Testis (tissue), 2 donors: ENCODE measurements around the gene ERBB4.

Experiments
- CTCF ChIP-seq, 3 experiments: fragments of 450-650 bp in 2 of 3; fragments of 200-600 bp in 1 of 3; sonication (generic) in 1 of 3; IDR thresholded peaks; one replicate each; pipeline ENCODE4 v1.5.1; 2016 to 2019; ENCODE audit warnings: antibody characterized with exemption in 3 of 3, mild to moderate bottlenecking in 2 of 3, moderate library complexity in 1 of 3
- POLR2A ChIP-seq: fragments of 450-650 bp; IDR thresholded peaks from one replicate; pipeline ENCODE4 v1.6.1; 2017; ENCODE audit warnings: antibody characterized with exemption, mild to moderate bottlenecking, moderate library complexity

DNA sequence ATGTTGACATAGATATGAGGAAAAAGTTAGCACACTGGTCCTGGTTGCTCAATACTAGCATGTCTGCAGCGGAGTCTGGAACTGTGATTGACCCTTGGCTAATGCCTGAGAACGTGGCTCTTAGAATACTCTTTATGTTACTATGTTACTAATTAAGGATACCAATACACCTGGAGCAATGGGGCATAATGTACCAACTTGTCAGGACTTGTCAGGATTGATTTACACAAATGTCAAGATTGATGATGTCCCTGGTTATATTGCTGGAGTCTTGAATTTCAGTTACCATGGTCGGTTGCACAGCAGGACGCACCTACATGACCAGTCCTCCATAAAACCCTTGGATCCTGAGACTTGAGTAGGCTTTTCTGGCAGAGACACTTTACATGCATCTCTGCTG is 1171.3 kb downstream of the ERBB4 start:
- TF ChIP-seq CTCF (IDR thresholded peaks at IDR 0.05) (no peak), POLR2A (no peak)
